Effector CD8-positive, alpha-beta T cell (primary cell): ENCODE results near the gene VPREB1.
"Not testable (repeated sequence)": the region's sequence is repeated elsewhere in the genome, so short reads cannot be mapped to it uniquely, and the experiment has no call there.

ENCODE experiments used
- DNase-seq: peaks from one replicate; lab custom pipeline; 2025; lab: John Stamatoyannopoulos, UW

Gene VPREB1

GRCh38 chr22:22245935-22246525, 1.4 kb downstream of the VPREB1 start:
- no peak for DNase-seq

GRCh38 chr22:22246706-22247105, 2.1 kb downstream of the VPREB1 start:
- no peak for DNase-seq

DNA sequence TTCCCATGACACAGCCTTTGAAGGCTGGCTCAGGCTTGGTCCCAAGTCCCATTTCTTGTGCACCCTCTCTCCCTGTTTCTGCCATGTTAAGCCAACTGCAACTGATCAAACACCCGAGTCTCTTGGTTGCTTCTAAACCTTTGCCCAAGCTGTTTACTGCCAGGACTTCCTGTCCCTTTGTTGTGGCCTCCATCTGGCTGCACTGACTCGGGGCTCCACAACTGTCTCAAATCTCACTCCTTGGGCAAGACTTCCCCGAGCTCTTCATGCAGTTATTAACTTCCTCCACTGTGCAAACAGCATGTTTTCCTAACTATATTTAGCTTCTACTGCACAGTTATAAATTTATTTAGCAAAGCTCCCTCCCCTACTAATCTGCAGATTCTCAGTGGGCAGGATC, 4.3 kb downstream of the VPREB1 start:
- no peak for DNase-seq

- not testable (repeated sequence) for DNase-seq
Measured at GRCh38 chr22:22250651-22251050, 6.1 kb downstream of the VPREB1 start.

DNA sequence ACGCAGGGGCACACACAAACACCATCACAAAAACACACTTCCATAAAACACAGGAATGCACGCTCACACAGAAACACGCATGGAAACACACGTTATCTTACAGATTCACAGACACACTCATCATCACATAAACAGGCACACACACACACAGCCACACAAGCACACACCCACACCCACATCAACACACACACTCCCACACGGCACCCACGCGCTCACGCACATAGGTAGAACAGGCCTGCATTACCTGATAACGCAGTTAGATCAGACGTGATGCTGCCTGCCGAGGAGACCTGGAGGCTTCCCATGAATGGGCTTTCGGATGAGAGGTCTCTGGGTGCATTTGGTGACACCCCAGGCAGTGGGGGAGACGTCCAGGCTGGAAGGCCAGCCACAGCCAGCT, 11.5 kb downstream of the VPREB1 start:
- not testable (repeated sequence) for DNase-seq

DNA sequence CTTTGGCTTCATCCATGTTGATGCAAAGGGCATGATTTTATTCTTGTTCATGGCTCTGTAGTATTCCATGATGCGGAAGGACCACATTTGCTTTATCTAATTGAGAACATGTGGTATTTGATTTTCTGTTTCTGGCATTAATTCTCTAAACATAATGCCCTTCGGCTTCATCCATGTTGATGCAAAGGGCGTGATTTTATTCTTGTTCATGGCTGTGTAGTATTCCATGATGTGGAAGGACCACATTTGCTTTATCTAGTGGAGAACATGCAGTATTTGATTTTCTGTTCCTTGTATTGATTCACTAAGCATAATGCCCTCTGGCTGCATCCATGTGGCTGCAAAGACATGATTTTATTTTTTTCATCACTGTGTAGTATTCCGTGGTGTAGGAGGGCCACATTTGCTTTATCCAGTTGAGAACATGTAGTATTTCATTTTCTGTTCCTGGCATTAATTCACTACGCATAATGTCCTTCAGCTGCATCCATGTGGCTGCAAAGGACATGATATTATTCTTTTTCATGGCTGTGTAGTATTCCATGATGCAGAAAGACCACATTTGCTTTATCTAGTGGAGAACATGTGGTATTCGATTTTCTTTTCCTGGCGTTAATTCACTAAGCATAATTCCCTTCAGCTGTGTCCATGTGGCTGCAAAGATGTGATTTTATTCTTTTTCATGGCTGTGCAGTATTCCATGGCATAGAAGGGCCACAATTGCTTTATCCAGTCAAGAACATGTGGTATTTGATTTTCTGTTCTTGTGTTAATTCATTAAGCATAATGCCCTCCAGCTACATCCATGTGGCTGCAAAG, 14.2 kb downstream of the VPREB1 start:
- DNase-seq: not testable (repeated sequence)

- not testable (repeated sequence) for DNase-seq
Measured at GRCh38 chr22:22260169-22260568, 15.6 kb downstream of the VPREB1 start.

DNA sequence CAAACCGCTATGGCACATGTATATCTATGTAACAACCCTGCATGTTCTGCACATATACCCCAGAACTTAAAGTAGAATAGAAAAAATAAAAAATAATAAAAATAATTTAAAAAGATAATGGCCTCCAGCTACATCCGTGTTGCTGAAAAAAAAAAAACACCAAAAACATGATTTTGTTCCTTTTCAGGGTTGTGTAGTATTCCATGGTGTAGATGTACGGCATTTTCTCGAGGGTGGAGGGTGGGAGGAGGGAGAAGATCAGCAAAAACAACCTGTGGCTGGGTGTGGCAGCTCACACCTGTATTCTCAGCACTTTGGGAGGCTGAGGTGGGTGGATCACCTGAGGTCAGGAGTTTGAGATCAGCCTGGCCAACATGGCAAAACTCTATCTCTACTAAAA, 16.0 kb downstream of the VPREB1 start:
- DNase-seq: not testable (repeated sequence)

DNA sequence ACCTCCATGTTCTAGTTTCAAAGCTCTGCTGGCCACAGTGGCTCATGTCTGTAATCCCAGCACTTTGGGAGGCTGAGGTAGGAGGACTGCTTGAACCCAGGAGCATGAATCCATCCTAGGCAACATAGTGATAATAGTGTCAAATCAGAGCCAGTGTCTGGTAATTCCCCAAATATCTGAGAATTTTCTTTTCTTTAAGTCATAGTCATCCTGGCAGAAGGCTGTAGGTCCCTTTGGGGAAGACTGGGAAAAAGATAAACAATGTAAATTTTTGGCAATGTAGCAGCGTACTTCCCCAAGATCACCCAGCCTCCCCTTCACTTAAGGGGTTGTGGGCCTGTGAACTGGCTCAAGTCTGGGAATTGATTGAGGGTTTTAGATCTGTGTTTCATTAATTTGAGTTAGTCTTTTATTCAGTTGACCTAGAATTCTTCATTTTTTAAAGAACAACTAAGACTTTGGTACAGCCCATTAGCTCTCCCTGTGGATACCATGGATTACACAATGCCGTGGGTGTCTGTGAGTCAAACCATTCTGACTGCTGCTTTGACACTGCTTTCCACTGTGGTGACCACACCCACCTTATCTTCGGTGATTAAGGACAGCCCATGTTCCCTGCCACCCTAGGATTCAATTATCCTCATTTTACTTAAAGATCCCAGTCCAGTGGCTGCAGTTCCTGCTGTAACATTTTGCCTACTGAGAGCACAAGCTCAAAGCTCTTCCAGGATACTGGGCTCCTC, 17.9 kb downstream of the VPREB1 start:
- DNase-seq: not testable (repeated sequence)

- DNase-seq: not testable (repeated sequence)
Measured at GRCh38 chr22:22263823-22264222, 19.2 kb downstream of the VPREB1 start.

DNA sequence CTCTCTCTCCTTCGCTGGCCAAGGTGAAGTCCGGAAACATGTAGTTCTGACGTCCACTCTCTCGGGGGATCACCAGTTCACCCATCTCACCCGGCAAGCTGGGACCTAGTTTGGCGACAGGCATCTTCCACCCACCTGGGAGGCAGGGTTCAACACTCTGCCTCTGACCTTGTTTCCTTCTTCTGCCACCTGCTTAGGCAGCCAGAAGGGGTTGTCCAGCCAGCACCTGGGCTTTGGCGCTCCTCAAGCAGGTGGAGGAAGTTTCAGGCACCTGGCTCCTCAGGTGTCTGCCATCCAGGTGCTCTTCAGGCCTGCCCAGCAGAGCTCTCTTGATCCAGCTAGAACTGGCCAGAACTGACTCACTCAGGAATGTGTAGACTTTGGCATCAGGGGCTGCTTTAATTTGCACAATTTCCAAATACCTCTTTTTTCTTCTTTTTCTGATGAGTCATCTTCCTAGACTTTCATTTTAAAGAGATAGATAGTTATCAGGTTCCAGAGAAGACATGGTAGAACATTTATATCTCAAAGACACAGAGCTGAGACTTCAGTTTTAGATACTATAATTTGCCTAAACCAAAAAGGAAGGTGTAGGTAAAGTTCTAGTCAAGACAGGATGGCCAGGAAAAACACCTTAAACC, 25.6 kb downstream of the VPREB1 start:
- DNase-seq: not testable (repeated sequence)

- DNase-seq: not testable (repeated sequence)
Measured at GRCh38 chr22:22277423-22277822, 32.8 kb downstream of the VPREB1 start.

GRCh38 chr22:22284962-22285756, 40.6 kb downstream of the VPREB1 start:
- DNase-seq: not testable (repeated sequence)

DNA sequence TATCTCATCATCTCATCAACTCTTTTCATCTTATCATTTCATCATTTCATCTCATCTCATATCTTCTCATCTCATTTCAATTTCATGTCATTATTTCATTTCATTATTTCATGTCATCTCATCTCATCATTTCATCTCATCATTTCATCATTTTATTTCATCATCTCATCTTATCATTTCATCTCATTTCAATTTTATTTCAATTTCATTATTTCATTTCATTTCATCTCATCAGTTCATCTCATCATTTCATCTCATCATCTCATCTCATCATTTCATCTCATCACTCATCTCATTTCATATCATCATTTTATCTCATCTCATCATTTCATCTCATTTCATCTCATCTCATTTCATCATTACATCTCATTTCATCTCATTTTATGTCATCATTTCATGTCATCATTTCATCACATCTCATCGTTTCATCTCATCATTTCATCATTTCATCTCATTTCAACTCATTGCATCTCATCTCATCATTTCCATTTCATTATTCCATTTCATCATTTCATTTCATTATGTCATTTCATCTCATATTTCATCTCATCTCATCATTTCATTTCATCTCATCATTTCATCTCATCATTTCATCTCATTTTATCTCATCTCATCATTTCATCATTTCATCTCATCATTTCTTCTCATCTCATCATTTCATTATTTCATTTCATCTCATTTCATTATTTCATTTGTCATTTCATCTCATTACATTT, 42.0 kb downstream of the VPREB1 start:
- DNase-seq: not testable (repeated sequence)

GRCh38 chr22:22287106-22287626, 42.6 kb downstream of the VPREB1 start:
- not testable (repeated sequence) for DNase-seq

- not testable (repeated sequence) for DNase-seq
Measured at GRCh38 chr22:22289666-22290065, 45.1 kb downstream of the VPREB1 start.

- not testable (repeated sequence) for DNase-seq
Measured at GRCh38 chr22:22291129-22291806, 46.7 kb downstream of the VPREB1 start.

- not testable (repeated sequence) for DNase-seq
Measured at GRCh38 chr22:22292656-22293055, 48.1 kb downstream of the VPREB1 start.

DNA sequence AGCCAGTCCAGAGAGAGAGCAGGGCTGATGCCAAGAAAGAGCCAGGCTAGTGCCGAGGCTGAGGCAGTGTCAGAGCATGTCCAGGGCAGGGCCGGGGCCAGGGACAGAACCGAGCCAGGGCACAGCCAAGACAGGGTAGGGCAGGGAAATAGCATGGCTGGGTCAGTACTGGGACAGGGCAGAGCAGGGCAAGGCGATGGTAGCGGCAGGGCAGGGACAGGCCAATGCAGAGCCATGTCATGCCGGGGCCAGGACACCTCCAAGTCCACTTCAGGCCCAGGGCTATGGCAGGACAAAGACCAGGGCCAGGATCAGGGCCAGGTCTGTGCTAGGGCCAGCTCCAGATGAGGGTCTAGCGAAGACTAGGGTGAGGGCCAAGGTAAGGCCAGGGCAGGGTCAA, 48.9 kb downstream of the VPREB1 start:
- DNase-seq: not testable (repeated sequence)

DNA sequence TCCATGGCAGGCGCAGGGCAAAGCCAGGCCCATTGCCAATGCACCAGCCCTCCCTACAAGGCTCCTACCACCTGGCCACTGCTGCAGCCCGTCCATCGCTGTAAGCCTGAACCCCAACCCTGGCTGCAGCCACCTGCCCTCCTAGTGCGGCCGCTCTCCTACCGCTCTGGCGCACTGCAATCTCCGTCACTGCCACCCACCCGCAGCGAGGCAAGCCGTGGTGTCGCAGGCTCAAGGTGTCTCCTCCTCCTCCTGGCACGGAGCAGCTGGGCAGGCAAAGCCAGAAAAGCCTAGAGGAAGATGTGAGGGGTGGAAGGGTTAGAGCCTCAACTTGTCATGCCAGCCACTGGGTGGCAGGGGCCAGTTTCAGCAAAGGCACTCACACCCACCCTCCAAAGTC, 50.1 kb downstream of the VPREB1 start:
- DNase-seq: not testable (repeated sequence)
